Mucosa of rectum (tissue), 2 donors: ENCODE results near the gene ZC3H12C.

Source experiments
- H3K27ac ChIP-seq, 2 donors: one replicate each; pipeline ENCODE4 v1.7.0; 2013; ENCODE audit warnings: inconsistent platforms in 2 of 2, low read depth in 2 of 2, low read length in 2 of 2
- H3K27me3 ChIP-seq, 2 donors: one replicate each; pipeline ENCODE4 v1.7.0; 2013; ENCODE audit warnings: low read length in 2 of 2; ENCODE audit not compliant: control insufficient read depth in 2 of 2, insufficient read depth in 2 of 2
- H3K36me3 ChIP-seq, 2 donors: one replicate each; pipeline ENCODE4 v1.7.0; 2013; ENCODE audit warnings: low read length in 2 of 2; ENCODE audit not compliant: control insufficient read depth in 2 of 2, insufficient read depth in 2 of 2
- H3K4me1 ChIP-seq, 2 donors: one replicate each; pipeline ENCODE4 v1.7.0; 2013; ENCODE audit warnings: low read length in 2 of 2, mild to moderate bottlenecking in 1 of 2; ENCODE audit not compliant: control insufficient read depth in 2 of 2, insufficient read depth in 2 of 2
- H3K4me3 ChIP-seq, 2 donors: one replicate each; pipeline ENCODE4 v1.7.0; 2013; ENCODE audit warnings: low read length in 2 of 2
- H3K9ac ChIP-seq, 2 donors: one replicate each; pipeline ENCODE4 v1.7.0; 2013; ENCODE audit warnings: low read length in 2 of 2, low read depth in 1 of 2, mild to moderate bottlenecking in 1 of 2
- H3K9me3 ChIP-seq, 2 donors: one replicate each; pipeline ENCODE4 v1.7.0; 2013; ENCODE audit warnings: low read length in 2 of 2; ENCODE audit not compliant: control insufficient read depth in 2 of 2
- donor health status: healthy.
- donor health status: Normal muscosa, but diverticular disease.

The ZC3H12C gene

GRCh38 chr11:110076371-110076965, 16.7 kb upstream of the ZC3H12C start:
- no peaks in the 10 kb centered on the region for H3K27me3 ChIP-seq
- no peaks in the 10 kb centered on the region for H3K36me3 ChIP-seq
- H3K9me3 ChIP-seq = no peaks in the 10 kb centered on the region
- peaks cover 24 to 26% of the 10 kb centered on the region in 2 donors for H3K4me1 ChIP-seq
- H3K9ac ChIP-seq = peak overlapping the region in 1 of 2 donors; percentile 28
- H3K27ac ChIP-seq = peak overlapping the region; percentile 82 to 83
- peak overlapping the region; percentile 31 to 44 for H3K4me3 ChIP-seq

GRCh38 chr11:110077346-110077745, 15.8 kb upstream of the ZC3H12C start:
- Histone ChIP-seq H3K4me3 (no peak overlapping the region), H3K9me3 (no peaks in the 10 kb centered on the region), H3K4me1 (peaks cover 24 to 26% of the 10 kb centered on the region in 2 donors), H3K27me3 (no peaks in the 10 kb centered on the region), H3K27ac (peak overlapping the region; percentile 83 to 86), H3K9ac (no peak overlapping the region), H3K36me3 (no peaks in the 10 kb centered on the region)

- H3K27ac ChIP-seq = peak overlapping the region; percentile 83 to 86
- no peak overlapping the region for H3K4me3 ChIP-seq
- H3K36me3 ChIP-seq = no peaks in the 10 kb centered on the region
- no peaks in the 10 kb centered on the region for H3K27me3 ChIP-seq
- no peaks in the 10 kb centered on the region for H3K9me3 ChIP-seq
- H3K9ac ChIP-seq = no peak overlapping the region
- peaks cover 24 to 26% of the 10 kb centered on the region in 2 donors for H3K4me1 ChIP-seq
Measured at GRCh38 chr11:110077831-110078325, 15.3 kb upstream of the ZC3H12C start.

GRCh38 chr11:110078923-110079544, 14.2 kb upstream of the ZC3H12C start:
- H3K36me3 ChIP-seq = no peaks in the 10 kb centered on the region
- no peak overlapping the region for H3K9ac ChIP-seq
- no peaks in the 10 kb centered on the region for H3K9me3 ChIP-seq
- H3K27me3 ChIP-seq = no peaks in the 10 kb centered on the region
- no peak overlapping the region for H3K4me3 ChIP-seq
- peaks cover 24 to 26% of the 10 kb centered on the region in 2 donors for H3K4me1 ChIP-seq
- H3K27ac ChIP-seq = no peak overlapping the region

GRCh38 chr11:110079726-110080125, 13.5 kb upstream of the ZC3H12C start:
- Histone ChIP-seq H3K4me1 (peaks cover 24 to 26% of the 10 kb centered on the region in 2 donors), H3K27me3 (no peaks in the 10 kb centered on the region), H3K4me3 (no peak overlapping the region), H3K9me3 (no peaks in the 10 kb centered on the region), H3K36me3 (no peaks in the 10 kb centered on the region), H3K27ac (no peak overlapping the region), H3K9ac (no peak overlapping the region)

- Histone ChIP-seq H3K4me3 (no peak overlapping the region), H3K9me3 (no peaks in the 10 kb centered on the region), H3K9ac (no peak overlapping the region)
Measured at GRCh38 chr11:110081462-110082376, 11.5 kb upstream of the ZC3H12C start.

GRCh38 chr11:110082899-110083298, 10.3 kb upstream of the ZC3H12C start:
- Histone ChIP-seq H3K27ac (no peak overlapping the region), H3K36me3 (no peaks in the 10 kb centered on the region), H3K9me3 (no peaks in the 10 kb centered on the region), H3K9ac (no peak overlapping the region), H3K4me3 (no peak overlapping the region), H3K27me3 (no peaks in the 10 kb centered on the region), H3K4me1 (peaks cover 1 to 2% of the 10 kb centered on the region in 2 donors)

More at GRCh38 chr11:110081462-110082376, 11.5 kb upstream of the ZC3H12C start:
- Histone ChIP-seq H3K4me1 (peaks cover 7 to 12% of the 10 kb centered on the region in 2 donors), H3K27ac (no peak overlapping the region), H3K36me3 (no peaks in the 10 kb centered on the region), H3K27me3 (no peaks in the 10 kb centered on the region)

GRCh38 chr11:110085255-110085838, 7.8 kb upstream of the ZC3H12C start:
- Histone ChIP-seq H3K9ac (no peak overlapping the region), H3K27ac (no peak overlapping the region), H3K27me3 (no peaks in the 10 kb centered on the region)

GRCh38 chr11:110086892-110087309, 6.3 kb upstream of the ZC3H12C start:
- Histone ChIP-seq H3K9me3 (no peaks in the 10 kb centered on the region), H3K27me3 (no peaks in the 10 kb centered on the region), H3K9ac (no peak overlapping the region), H3K27ac (no peak overlapping the region), H3K4me3 (no peak overlapping the region), H3K4me1 (peaks cover 1 to 2% of the 10 kb centered on the region in 2 donors), H3K36me3 (no peaks in the 10 kb centered on the region)

More at GRCh38 chr11:110085255-110085838, 7.8 kb upstream of the ZC3H12C start:
- no peaks in the 10 kb centered on the region for H3K4me1 ChIP-seq
- H3K9me3 ChIP-seq = no peaks in the 10 kb centered on the region
- H3K4me3 ChIP-seq = no peak overlapping the region
- no peaks in the 10 kb centered on the region for H3K36me3 ChIP-seq
